IMR-90 (cell line): ENCODE data around the gene SH3D21.
A peak's percentile ranks its signal among the peaks of the same experiment; 100 is the strongest.

Experiments
- BHLHE40 ChIP-seq: fragments of 150-350 bp; IDR thresholded peaks from 2 replicates; pipeline ENCODE4 v1.6.1; 2016; ENCODE audit warnings: mild to moderate bottlenecking, low read depth, low read length
- CEBPB ChIP-seq: IDR thresholded peaks from 2 replicates; pipeline ENCODE4 v1.6.1; 2012; ENCODE audit warnings: low read depth, low read length, improper control_type of control experiment
- FOS ChIP-seq: fragments of 150-350 bp; IDR thresholded peaks from 2 replicates; pipeline ENCODE4 v1.6.1; 2016; ENCODE audit warnings: low read depth, low read length
- MAFK ChIP-seq: IDR thresholded peaks from 2 replicates; pipeline ENCODE4 v1.6.1; 2012; ENCODE audit warnings: low read depth, low read length, improper control_type of control experiment
- MAZ ChIP-seq: IDR thresholded peaks from 2 replicates; pipeline ENCODE4 v1.6.1; 2012; ENCODE audit warnings: low read depth, mild to moderate bottlenecking, low read length, improper control_type of control experiment, moderate library complexity, borderline replicate concordance
- POLR2A ChIP-seq: IDR thresholded peaks from 2 replicates; pipeline ENCODE4 v1.6.1; 2012; ENCODE audit warnings: mild to moderate bottlenecking, low read depth, low read length
- RAD21 ChIP-seq: IDR thresholded peaks from 2 replicates; pipeline ENCODE4 v1.6.1; 2012; ENCODE audit warnings: low read length, improper control_type of control experiment
- RCOR1 ChIP-seq: IDR thresholded peaks from 2 replicates; pipeline ENCODE4 v1.6.1; 2012; ENCODE audit warnings: mild to moderate bottlenecking, low read length, improper control_type of control experiment; ENCODE audit not compliant: insufficient replicate concordance
- RFX5 ChIP-seq: IDR thresholded peaks from 2 replicates; pipeline ENCODE4 v1.8.0; 2012; ENCODE audit warnings: low read depth, mild to moderate bottlenecking, low read length, moderate library complexity
- SMC3 ChIP-seq: fragments of 150-350 bp; IDR thresholded peaks from 2 replicates; pipeline ENCODE4 v1.6.1; 2016; ENCODE audit warnings: low read depth, mild to moderate bottlenecking, antibody characterized with exemption, low read length, moderate library complexity
- TF ChIP-seq, protein P1 (sequence below): conservative IDR thresholded peaks from 2 replicates; pipeline ENCODE4 v1.5.1; 2012; ENCODE audit warnings: mild to moderate bottlenecking, low read depth, low read length, improper control_type of control experiment
- TF ChIP-seq, protein P2 (sequence below): fragments of 150-350 bp; IDR thresholded peaks from 2 replicates; pipeline ENCODE4 v1.6.1; 2017; ENCODE audit warnings: mild to moderate bottlenecking, antibody characterized with exemption, low read length, low read depth

DNA sequence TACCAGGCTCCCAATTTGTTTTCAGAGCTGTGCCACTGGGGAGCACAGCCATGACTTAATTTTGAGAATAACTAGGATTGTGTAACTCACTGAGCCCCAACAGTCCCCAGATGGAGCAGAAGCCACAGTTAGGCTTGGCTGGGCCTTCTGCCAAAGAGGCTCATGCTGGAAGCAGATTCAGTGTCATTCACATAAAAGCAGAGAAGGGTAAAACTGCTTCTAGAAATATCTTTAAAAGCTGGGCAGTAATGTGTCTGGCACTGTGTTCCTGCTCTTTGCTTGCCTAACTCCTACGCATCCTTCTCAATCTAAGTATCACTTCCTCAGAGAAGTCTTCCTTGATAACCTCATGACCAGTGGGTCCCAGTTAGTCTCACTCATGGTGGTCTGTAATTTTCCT is 59.2 kb downstream of the SH3D21 start:
- TF ChIP-seq POLR2A (no peak), RFX5 (no peak), FOS (no peak), CEBPB (peak; percentile 66), MAFK (no peak), SMC3 (no peak), RAD21 (no peak), MAZ (0 out of 2 replicates have a peak, but pooled peaks have one; percentile 19), BHLHE40 (no peak), RCOR1 (no peak)
- TF ChIP-seq, protein P1, sequence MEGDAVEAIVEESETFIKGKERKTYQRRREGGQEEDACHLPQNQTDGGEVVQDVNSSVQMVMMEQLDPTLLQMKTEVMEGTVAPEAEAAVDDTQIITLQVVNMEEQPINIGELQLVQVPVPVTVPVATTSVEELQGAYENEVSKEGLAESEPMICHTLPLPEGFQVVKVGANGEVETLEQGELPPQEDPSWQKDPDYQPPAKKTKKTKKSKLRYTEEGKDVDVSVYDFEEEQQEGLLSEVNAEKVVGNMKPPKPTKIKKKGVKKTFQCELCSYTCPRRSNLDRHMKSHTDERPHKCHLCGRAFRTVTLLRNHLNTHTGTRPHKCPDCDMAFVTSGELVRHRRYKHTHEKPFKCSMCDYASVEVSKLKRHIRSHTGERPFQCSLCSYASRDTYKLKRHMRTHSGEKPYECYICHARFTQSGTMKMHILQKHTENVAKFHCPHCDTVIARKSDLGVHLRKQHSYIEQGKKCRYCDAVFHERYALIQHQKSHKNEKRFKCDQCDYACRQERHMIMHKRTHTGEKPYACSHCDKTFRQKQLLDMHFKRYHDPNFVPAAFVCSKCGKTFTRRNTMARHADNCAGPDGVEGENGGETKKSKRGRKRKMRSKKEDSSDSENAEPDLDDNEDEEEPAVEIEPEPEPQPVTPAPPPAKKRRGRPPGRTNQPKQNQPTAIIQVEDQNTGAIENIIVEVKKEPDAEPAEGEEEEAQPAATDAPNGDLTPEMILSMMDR: no peak
- TF ChIP-seq, protein P2, sequence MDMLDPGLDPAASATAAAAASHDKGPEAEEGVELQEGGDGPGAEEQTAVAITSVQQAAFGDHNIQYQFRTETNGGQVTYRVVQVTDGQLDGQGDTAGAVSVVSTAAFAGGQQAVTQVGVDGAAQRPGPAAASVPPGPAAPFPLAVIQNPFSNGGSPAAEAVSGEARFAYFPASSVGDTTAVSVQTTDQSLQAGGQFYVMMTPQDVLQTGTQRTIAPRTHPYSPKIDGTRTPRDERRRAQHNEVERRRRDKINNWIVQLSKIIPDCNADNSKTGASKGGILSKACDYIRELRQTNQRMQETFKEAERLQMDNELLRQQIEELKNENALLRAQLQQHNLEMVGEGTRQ: no peak
